ENCODE measurements around the gene RPS27.
"Not testable (repeated sequence)": the region's sequence is repeated elsewhere in the genome, so short reads cannot be mapped to it uniquely, and the experiment has no call there.

The RPS27 gene

DNA sequence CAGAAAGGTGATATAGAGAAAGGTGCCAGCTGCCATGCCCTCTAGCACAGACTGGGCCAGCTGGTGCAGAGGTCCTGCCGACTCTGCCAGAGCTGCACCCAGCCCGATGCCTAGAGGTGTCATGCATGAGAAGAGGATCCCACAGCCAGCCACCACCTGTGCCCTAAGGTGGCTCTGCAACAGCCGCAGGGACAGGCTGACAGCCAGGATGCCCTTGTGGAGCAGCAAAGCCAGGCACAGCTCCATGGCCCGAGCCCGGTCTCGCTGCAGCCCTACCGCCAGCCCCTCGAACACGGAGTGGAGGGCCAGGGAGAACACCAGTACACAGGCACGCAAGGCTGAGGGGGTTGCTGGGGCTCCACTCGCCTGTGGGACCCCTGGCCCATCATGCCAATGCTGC is 30.4 kb upstream of the RPS27 start:
- no peak for DNase-seq

DNA sequence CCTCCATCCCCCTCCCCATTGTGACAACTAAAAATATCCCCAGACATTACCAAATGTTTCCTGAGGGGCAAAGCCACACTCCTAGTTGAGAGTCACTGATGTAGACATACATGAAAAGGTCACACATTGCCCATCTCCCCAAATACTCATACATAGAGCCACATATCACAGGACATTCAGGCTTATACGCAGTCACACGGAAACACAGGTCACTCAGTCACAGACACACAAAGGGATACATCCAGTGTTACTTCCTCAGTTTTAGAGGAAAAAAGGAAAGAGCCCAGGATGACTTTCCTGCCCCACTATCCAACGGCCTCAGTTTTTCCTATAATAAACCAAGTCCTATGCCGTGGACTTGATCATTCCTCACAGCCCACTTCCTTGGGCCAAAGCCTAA is 29.1 kb upstream of the RPS27 start:
- DNase-seq, result no peak

DNA sequence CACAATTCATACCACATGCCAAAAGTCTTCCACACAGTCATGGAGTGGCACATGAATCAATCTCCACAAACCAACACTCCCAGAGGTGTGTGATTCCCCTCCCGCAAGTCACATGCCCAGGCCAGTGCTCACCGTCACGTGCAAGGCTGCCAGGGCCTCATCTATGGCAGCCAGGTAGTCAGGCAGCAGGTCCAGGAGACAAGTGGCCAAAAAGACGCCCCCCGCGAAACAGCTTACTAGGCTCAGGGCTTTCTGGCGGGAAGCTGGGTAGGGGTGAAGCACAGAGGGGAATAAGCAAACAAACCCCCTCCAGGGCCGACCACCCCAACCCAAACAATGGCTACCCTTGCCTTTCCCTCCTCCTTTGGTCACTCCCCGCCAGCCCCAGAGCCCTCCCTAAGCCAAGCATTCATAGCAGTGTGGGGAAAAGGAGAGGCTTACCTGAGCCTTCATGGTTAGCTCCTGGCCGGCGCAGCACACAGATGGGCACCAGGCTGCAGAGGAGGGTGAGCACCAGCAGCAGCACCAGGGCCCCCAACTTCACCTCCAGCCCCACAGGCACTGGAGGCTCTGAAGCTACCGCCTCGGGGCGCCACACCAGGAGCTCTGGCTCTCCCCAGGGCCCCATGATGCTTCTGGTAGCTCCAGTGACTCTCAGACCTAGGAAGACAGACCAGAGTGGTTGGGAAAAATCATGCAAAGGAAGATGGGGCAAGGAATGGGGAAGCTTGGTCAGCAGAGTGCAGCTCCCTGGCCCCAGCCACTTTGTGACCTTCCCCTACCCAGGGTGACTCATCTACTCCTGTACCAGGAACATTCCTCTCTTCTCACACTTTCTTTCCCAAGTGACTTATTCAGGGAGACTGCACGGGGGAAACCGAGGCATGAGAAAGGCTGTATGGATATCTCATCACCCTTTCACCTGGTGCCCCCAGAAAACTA is 28.2 kb upstream of the RPS27 start:
- peak in 2 of 58 donors; percentile 10 to 12 for DNase-seq

DNA sequence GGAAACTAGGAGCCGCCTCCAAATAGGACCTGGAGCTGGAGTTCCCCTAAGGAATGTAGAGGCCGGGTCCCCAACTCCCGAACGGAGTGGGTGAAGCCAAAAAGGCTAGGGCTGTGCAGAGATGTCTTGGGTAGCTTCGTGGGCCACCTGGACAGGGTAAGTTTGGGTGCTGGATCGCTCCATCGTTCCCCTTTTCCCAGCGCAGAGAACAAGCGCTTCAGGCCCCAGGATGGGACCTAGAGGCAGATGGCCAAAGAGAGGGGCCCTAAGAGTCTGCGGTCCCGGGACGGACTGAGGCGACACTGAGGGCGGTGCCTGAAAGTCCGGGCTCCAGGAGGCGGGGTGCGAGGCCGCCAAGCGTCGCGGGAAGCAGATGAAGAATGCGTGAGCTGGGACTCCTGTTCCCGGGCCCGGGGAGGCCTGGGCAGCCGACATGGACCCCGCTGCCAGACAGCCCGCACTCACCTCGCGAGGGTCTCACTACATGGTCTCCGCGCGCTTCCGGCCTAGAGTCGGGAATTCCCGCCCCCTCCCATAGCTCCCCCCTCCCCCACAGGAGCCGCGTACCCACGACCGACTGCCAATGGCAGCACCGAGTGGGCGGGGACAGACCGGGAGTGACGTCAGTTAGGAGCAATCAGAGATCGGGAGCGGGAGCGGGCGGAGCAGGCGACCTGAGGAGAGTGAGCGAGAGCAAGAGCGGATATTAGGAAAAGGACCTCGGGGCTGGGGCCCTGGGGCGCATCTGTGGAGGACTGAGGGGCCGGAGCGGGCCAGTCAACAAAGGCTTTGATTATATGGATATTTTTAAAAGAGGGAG is 27.3 kb upstream of the RPS27 start, which contains the start of gene SLC39A1:
SLC39A1 (minus strand) TSS at position 508 of the 820 bp plus-strand sequence. CDS start 822 bp downstream, outside the sequence.
- peak; percentile 71 to 99 (median 96) for DNase-seq

DNA sequence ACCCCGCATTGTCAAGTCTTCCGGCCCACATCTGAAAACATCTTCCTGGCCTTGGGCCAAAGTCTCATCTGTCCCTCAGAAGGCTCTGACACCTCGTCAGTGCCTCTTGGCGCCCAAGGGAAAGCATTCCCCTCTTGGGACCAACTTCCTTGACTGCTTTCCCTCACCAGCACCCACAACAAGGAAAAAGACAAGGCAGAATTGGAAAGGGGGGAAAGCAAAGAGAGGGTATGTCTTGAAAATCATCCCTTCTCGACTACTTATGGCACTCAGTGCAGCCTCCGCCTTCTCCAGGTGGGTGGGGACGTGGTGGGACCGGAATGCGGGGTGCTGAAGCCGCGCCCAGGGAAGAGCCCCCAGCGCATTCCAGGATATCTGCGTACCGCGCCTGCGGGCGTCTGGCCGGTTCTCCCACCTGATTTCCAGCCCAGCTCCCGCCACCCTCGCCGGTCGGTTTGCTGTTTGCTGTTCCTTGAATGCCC is 26.7 kb upstream of the RPS27 start:
- peak in 8 of 58 donors; percentile 16 to 52 (median 42) for DNase-seq

DNA sequence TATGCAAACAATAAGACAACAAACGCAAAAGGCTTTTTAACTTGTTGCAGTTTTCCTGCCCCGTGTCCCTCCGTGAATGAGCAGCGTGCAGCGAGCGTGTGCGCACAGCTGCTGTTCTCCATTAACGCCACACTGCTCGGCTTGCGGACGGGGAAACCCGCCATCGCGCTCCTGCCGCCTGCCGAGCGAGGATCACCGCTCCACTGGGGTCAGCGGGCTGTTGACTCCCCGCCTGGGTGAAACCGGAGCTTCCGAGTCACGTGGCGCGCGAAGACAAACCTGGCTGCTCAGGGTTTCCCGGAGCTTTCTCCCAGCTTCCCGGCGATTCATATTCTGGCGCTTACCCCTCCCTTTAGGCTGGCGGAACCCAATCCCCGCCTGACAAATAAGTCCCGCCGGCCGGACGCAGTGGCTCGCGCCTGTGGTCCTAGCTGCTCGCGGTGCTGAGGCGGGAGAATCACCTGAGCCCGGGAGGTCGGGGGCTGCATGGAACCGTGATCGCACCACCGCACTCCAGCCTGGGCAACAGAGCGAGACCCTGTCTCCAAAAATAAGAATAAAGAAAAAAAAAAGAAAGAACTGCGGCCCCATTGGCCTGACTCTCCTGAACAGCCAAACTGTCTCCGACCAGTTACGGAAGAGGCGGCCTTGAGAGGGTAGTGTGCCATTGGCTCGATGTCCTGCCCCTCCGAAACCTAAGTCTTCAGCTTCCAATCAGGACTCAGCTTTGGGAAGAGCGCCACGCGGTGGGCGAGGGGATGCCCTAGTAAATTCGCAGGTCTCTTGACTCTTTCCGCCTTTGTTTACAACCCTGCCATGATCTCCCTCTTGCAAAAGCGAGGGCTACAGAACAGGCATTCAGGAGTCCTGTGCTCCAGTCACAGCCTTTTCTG is 23.2 kb upstream of the RPS27 start, which contains the start of gene CREB3L4:
CREB3L4 (plus strand) TSS at position 796 of the 893 bp plus-strand sequence. CDS start 624 bp downstream, outside the sequence.
- DNase-seq, result peak; percentile 66 to 96 (median 88)

DNA sequence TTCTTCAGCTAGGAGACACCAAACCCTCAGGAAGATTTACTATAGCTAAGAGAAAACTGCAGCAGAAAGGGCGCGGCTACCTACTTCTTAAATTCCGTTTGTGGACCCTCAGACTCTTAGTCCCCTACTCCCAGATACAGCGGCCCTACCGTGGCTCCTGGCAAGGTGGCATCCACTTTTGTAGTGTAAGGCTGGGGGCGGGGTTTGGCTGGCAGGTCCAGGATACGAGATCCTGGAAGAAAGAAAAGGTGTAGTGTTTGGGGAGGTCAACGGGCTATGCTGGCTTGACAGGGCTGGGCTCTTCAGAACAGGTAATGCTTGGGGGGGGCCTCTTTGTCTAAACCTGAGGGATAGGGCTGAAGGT is 22.6 kb upstream of the RPS27 start:
- DNase-seq, result peak in 2 of 58 donors; percentile 44 to 54

DNA sequence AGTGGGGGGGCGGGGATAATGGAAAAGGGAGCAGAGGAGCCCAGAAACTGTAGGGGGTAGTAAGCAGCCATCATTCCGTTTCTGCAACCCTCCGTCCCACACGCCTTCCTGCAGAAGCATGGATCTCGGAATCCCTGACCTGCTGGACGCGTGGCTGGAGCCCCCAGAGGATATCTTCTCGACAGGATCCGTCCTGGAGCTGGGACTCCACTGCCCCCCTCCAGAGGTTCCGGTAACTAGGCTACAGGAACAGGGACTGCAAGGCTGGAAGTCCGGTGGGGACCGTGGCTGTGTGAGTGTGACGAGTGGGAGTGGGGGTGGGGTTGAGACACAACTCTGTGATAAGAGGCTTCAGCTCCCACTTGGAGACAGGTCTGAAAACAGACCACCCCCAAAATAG is 22.2 kb upstream of the RPS27 start:
- no peak for DNase-seq

DNA sequence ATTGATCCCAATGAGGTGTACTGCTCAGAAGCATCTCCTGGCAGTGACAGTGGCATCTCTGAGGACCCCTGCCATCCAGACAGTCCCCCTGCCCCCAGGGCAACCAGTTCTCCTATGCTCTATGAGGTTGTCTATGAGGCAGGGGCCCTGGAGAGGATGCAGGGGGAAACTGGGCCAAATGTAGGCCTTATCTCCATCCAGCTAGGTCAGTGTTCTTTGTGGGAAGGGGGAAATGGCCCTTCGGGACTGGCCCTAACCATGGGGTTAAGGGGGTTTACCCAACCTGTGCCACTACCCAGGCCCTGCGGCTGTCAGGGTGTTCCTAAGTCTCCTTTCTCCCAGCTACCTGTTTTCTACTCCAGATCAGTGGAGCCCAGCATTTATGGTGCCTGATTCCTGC is 21.6 kb upstream of the RPS27 start:
- no peak for DNase-seq

DNA sequence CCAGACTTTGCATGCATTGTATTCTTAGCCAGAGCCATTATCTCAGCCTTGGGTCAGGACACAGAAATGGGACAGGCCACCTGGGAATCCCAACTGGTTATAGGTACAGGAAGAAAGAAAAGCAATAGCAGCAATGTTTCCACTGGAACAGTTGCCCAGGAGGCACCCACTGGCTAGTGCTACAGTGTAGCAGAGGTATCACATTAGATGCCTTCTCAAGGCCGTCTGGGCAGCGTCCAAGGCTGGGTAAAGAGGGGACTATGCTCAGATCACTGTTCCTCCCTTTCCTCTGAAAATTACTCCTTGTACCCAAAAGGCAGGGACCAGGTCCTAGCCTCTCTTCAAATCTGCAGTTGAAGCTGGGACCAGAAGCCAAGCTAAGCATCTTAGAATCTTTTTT is 20.2 kb upstream of the RPS27 start:
- no peak for DNase-seq

DNA sequence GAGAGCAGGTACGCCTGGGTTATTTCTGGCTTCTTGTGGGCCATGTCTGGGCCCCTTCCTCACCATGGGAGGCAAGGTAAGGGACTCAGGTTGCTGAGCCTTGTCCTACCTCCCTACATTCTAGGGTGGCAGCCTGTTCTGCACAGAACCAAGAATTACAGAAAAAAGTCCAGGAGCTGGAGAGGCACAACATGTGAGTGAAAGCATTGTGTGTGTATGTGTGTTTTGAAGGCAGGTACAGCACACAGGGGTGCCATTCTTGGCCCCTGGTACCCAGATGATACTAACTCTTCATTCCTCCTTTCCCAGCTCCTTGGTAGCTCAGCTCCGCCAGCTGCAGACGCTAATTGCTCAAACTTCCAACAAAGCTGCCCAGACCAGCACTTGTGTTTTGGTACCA is 17.5 kb upstream of the RPS27 start:
- DNase-seq, result no peak

DNA sequence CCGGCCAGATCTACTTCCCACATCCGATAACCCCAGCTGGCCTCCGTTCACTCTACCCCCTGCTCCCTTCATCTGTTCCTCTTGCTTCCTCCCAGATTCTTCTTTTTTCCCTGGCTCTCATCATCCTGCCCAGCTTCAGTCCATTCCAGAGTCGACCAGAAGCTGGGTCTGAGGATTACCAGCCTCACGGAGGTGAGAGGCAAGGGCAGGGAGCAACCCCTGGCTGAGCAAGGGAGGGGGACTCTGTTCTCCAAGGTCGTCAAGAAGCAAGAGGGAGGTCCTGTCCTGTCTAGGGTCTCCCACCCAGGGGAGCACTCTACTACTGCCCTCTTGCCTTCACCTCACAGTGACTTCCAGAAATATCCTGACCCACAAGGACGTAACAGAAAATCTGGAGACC is 17.0 kb upstream of the RPS27 start:
- DNase-seq, result no peak

DNA sequence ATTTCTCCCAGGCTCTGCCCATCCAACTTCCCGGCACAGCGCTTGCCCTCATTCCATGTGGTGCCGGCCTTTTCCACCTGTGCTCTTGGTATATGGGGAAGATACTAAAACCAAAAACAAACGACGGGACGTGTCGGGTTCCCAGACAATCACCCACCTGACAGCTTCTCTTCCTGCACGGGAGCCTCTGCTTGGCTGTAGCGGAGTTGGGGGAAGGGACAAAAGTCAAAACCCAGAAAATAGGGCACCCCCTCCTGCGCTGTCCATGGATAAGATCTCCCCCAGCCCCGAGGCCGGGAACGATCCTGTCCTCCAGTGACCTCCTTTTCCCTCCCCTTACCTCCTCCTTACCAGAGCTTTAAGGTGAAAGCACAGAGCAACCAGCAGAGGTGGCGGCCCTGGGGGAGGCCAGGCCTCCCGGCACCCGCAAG is 13.7 kb upstream of the RPS27 start:
- DNase-seq, result peak in 2 of 58 donors; percentile 41 to 46

DNA sequence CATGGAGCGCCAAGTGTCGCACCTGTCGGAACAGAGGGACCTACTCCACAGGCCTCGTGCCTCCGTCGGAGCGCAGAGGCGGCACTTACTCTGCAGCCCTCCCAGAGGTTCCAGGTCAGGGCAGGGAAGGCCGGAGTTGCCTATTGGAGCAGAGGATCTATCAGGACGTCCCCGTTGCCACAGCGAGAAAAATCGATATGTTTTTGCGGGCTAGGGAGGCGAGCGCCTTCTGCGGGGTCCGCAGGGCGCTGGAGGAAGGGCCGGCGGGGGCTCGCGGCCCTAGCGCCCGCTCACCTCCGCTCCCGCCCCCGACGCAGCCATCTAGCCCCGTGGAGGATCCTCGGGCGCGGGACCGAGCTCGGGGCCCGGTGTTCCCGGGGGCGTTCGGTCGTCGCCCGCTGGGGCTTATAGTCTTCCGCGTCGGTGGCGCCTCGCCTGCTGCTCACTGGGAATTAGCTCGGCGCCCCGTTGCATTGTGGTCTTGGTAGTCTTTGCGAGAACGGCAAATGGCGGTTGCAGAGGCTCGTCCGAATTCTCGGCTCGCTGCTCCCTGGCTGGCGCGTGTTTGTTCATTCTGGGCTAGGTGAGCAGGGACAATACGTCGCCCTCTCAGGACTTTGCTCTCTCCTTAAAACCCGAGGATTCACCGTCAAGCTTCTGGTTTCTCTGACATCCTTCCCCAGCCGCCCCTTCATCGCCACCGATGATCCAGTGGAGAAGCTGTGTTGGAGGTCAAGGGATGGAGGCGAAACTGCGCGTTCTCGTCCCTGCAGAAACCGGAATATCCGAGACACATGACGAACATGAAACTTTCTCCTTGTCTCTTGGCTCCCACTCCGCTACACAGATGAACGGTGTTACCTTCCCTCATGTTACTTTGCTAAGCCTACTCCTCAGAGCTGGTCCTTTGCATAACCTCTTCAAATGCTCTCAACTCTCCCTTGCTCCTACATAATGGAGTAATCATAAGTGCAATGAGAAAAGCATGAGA is 13.0 kb upstream of the RPS27 start, which contains the start of gene JTB:
JTB (minus strand) TSS at position 425 of the 991 bp plus-strand sequence; CDS start at position 3, 422 bp downstream.
- peak in 57 of 58 donors; percentile 57 to 95 (median 83) for DNase-seq

DNA sequence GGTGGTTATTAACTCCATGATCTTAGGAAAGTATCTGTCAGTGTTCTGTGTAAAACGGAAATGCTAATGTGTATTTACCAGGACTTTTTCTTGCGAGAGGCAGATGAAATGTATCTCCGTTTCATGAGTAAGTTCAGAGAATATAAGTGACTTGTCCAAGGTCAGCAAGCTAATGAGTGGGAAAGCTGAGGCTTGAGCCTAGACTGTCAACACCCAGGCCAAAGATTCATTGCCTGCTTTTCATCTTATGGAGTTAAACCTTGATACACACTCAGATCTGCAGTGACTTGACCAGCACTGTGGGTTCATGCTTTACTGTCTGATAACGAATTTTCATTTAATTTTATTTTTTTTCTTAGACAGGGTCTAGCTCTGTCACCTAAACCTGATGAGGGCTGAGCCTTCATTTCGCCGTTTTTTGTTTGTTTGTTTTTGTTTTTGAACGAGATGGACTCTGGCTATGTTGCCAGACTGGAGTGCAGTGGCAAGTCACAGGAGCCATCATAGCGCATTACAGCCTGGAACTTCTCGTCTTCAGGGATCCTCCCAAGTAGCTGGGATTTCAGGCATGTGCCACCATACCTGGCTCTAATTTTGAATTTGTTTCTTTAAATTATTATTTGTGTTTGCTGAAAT is 12.2 kb upstream of the RPS27 start:
- DNase-seq, result no peak

DNA sequence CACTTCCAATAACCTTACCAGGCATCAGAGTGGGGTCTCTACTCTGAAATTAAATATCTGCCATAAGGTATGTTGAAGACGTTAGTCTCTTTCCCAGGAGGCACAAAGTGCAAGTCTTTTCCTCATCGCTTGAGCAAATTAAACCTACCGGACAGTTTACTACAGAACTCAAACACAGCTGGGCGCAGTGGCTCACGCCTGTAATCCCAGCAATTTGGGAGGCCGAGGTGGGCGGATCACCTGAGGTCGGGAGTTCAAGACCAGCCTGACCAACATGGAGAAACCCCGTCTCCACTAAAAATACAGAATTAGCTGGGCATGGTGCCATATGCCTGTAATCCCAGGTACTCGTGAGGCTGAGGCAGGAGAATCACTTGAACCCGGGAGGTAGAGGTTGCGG is 11.5 kb upstream of the RPS27 start:
- DNase-seq, result not testable (repeated sequence)

DNA sequence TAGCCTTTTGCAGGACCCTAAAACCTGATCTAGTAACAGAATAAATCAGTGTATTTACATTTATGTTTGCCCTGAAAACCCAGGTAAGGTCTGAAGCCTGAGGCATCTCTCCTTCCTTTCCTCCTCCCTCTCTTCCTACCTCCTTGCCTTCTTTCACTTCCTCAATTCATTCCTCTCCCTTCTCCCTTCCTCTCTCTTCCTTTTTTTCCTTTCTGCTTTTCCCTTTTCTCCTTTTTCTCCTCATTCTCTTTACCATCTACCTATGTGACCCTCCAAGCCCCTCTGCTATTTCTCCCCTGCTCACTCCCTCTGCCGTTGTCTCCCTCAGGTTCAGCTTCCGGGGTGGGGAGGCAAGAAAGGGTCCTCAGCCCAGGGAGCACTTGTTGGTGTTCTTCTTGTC is 8.8 kb upstream of the RPS27 start:
- not testable (repeated sequence) for DNase-seq

DNA sequence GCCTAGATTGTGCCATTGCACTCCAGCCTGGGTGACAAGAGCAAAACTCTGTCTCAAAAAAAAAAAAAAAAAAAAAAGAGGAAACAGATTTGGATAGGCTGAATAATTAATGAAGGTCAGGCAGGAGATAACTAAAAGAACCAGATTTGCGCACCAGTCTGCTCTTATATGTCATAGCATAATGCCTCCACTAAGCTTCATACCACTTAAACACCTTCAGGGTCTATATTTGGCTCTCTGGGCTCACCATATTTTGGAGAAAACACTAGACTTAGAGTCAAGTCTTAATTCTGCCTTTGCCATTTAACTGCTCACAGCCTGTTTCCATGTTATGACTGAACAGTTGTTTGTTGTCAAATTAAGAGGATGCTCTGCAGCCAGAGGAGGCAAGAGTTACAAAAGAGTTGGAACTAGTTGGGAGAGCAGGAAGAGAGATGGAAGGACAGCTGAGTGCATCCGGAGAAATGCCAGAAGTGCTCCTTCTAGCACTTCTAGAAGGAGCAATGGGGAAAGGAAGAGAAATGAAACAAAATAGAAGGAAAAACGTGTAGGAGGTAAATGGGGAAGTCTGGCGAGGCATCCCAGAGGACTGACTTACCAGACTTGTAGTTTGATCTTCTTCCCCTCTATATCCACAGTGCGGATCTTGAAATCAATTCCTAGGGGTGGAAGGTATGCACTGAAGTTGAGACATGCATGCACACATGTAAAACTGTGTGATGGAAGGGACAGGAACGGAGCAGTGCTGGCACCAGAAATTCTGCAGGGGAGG is 6.3 kb upstream of the RPS27 start:
- DNase-seq, result no peak
